GM13976 (cell line): ENCODE data around the gene FRZB.

Source experiments
- DNase-seq: peaks from one replicate; pipeline ENCODE4 v3.0.0; 2012; ENCODE audit warnings: low spot score
- CTCF ChIP-seq: IDR thresholded peaks from 2 replicates; pipeline ENCODE4 v1.5.1; 2012; ENCODE audit warnings: borderline replicate concordance, mild to moderate bottlenecking; ENCODE audit not compliant: insufficient read depth; ENCODE audit errors: extremely low read depth, missing control alignments, control extremely low read depth
- in situ Hi-C: fragments of 300-500 bp; cut with MboI; formaldehyde crosslinking; loops from one replicate; pipeline ENCODE4 v1.12.0; 2022; ENCODE audit warnings: low sequenced_read_pairs, mixed read lengths, inconsistent platforms; ENCODE audit not compliant: unreplicated experiment

FRZB gene

DNA sequence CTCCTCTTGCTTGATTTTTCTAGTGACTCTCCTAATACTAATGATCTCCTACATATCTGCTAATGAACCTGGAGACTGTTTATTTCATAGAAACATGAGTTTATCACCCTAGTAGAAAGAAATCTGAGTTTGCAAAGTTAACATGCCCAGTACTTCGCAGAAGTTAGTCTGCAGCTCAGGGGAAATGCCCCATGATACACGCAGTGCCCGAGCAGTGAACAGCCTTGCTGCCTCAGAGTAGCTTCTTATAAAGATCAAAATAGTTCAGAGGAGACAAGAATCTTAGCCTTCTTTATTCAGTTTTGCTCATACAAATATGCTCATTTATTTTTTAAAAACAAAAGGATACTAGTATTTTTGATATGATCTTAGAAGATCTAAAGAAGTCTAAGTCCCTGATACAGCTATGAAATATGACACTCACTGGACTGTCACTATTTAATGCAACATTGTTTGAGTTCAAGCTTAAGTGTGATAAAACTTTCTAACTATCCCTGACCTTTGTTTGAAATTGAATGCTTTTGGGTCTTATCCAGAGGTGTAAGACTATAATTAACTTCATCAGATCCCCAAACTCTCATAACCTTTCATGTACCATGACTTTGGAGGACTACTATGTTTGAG is 20.5 kb downstream of the FRZB start:
- no peak for TF ChIP-seq CTCF
- no peak for DNase-seq
- in situ Hi-C loops = no loop called here

GRCh38 chr2:182836451-182836850 is 30.0 kb downstream of the FRZB start:
- TF ChIP-seq CTCF = no peak
- DNase-seq = no peak
- in situ Hi-C loops = no loop called here

DNA sequence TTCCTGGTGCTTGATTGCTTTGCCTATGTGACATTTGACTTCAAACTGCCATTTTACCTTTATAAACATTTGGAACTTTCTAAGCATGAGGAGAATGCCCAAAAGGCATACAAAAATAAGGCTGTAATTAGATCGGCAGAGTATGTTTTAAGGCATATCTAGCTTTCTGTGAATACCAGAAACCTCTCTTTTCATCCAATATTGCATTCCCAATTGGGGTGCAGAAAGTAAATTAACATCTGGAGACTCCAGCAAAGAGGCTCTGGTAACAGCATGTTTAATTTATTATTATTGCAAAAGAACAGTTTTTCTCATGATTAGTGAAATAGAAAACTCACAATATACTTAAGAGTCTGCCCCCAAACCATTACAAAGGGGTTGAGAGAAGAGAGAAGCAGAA is 32.1 kb downstream of the FRZB start:
- in situ Hi-C loops = no loop called here
- no peak for TF ChIP-seq CTCF
- no peak for DNase-seq

DNA sequence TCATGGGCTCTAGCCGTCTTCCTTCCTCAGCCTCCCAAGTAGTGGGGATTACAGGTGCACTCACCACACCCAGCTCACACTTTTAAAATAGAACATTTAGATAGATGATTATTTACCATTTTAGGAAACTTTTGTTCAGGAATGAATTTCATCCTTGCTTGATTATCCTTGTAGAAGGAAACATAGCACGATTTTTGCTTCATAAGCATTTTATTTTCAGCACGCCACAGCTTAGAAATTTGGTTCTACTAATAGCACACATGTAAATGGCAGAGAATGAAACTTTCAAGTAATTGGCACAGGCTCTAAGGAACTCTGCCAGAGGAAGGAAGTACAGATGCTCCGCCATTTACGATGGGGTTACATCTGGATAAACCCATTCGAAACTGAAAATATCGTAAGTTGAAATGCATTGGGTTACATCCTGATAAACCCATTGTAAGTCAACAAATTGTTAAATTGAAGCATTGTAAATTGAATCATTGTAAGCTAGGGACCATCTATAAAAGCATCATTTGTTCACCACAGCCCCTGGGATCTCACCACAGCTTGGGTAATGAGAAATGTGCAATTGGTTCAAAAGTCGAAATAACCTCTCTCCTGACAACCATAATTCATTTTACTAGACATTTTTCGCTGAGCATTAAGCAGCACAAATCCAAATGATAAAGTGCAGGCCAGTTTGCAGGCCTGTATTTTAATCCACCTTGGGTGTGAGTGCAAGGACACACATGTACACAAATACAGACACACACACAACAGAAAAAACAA is 33.2 kb downstream of the FRZB start:
- no peak for DNase-seq
- no peak for TF ChIP-seq CTCF
- in situ Hi-C loops = no loop called here

GRCh38 chr2:182831921-182832320 is 34.5 kb downstream of the FRZB start:
- no peak for TF ChIP-seq CTCF
- in situ Hi-C loops = no loop called here
- no peak for DNase-seq

GRCh38 chr2:182831101-182831500 is 35.3 kb downstream of the FRZB start:
- in situ Hi-C loops = no loop called here
- no peak for DNase-seq
- TF ChIP-seq CTCF = no peak
